HEK293 (cell line): Measurements from ENCODE around the gene DISP3.

Source experiments
- CTCF ChIA-PET: fragments of 350-600 bp; formaldehyde crosslinking; extraction: SDS; loops from one replicate; lab custom pipeline; 2021; ENCODE audit warnings: antibody characterized with exemption; lab: Yijun Ruan, JAX
- POLR2A ChIA-PET: fragments of 300-600 bp; formaldehyde crosslinking; extraction: SDS; loops from one replicate; lab custom pipeline; 2020; ENCODE audit warnings: antibody characterized with exemption, inconsistent platforms; lab: Yijun Ruan, JAX
- H3K27ac ChIP-seq: fragments of 200-500 bp; sonication (Bioruptor generic); 2 replicates; pipeline ENCODE4 v1.5.1; 2014; ENCODE audit warnings: low read depth, low read length, control low read depth, inconsistent platforms; ENCODE audit errors: extremely low read depth
- H3K36me3 ChIP-seq, 2 experiments: fragments of 200-500 bp in 1 of 2; sonication (Bioruptor generic) in 1 of 2; 1 replicate in 1 of 2; 2 replicates in 1 of 2; pipeline ENCODE4 v1.5.1; 2014 to 2017; ENCODE audit warnings: inconsistent platforms in 2 of 2, low read length in 2 of 2; ENCODE audit not compliant: control insufficient read depth in 2 of 2, insufficient read depth in 1 of 2
- H3K4me1 ChIP-seq: fragments of 200-500 bp; sonication (Bioruptor generic); 2 replicates; pipeline ENCODE4 v1.5.1; 2014; ENCODE audit warnings: mild to moderate bottlenecking, low read length, inconsistent platforms; ENCODE audit not compliant: control insufficient read depth, insufficient read depth
- H3K4me3 ChIP-seq: 2 replicates; pipeline ENCODE4 v1.5.1; 2011; ENCODE audit warnings: low read depth, mild to moderate bottlenecking, control low read depth, low read length, moderate library complexity
- H3K9me3 ChIP-seq: fragments of 200-500 bp; sonication (Bioruptor generic); 2 replicates; pipeline ENCODE4 v1.5.1; 2014; ENCODE audit warnings: low read depth, low read length, inconsistent platforms; ENCODE audit not compliant: control insufficient read depth, insufficient read depth
- KLF7 ChIP-seq: fragments of 450-650 bp; formaldehyde crosslinking; IDR thresholded peaks from 2 replicates; pipeline ENCODE4 v1.5.1; 2016; ENCODE audit warnings: missing biosample characterization, missing genetic modification characterization, borderline replicate concordance
- MYNN ChIP-seq: fragments of 450-650 bp; formaldehyde crosslinking; IDR thresholded peaks from 2 replicates; pipeline ENCODE4 v1.5.1; 2016; ENCODE audit warnings: missing biosample characterization, missing genetic modification characterization, borderline replicate concordance
- ZBTB20 ChIP-seq: fragments of 450-650 bp; formaldehyde crosslinking; IDR thresholded peaks from 2 replicates; pipeline ENCODE4 v1.5.1; 2016; ENCODE audit warnings: missing biosample characterization, missing genetic modification characterization
- ZFHX2 ChIP-seq: fragments of 450-650 bp; formaldehyde crosslinking; conservative IDR thresholded peaks from 2 replicates; pipeline ENCODE4 v1.5.1; 2016; ENCODE audit warnings: missing biosample characterization, missing genetic modification characterization
- ZIC2 ChIP-seq: fragments of 450-650 bp; formaldehyde crosslinking; IDR thresholded peaks from 2 replicates; pipeline ENCODE4 v1.5.1; 2016; ENCODE audit warnings: missing biosample characterization, missing genetic modification characterization
- ZNF121 ChIP-seq: fragments of 450-650 bp; formaldehyde crosslinking; IDR thresholded peaks from 2 replicates; pipeline ENCODE4 v1.5.1; 2016; ENCODE audit warnings: missing biosample characterization, missing genetic modification characterization
- ZNF155 ChIP-seq: fragments of 450-650 bp; formaldehyde crosslinking; IDR thresholded peaks from 2 replicates; pipeline ENCODE4 v1.5.1; 2016; ENCODE audit warnings: missing biosample characterization, missing genetic modification characterization
- ZNF174 ChIP-seq: fragments of 450-650 bp; formaldehyde crosslinking; IDR thresholded peaks from 2 replicates; pipeline ENCODE4 v1.5.0; 2017; ENCODE audit warnings: missing biosample characterization, mild to moderate bottlenecking, missing genetic modification characterization
- ZNF175 ChIP-seq: fragments of 450-650 bp; formaldehyde crosslinking; IDR thresholded peaks from 2 replicates; pipeline ENCODE4 v1.5.1; 2016; ENCODE audit warnings: missing biosample characterization, missing genetic modification characterization
- ZNF18 ChIP-seq: fragments of 450-650 bp; formaldehyde crosslinking; IDR thresholded peaks from 2 replicates; pipeline ENCODE4 v1.5.1; 2016; ENCODE audit warnings: missing biosample characterization, missing genetic modification characterization
- ZNF211 ChIP-seq: fragments of 450-650 bp; formaldehyde crosslinking; IDR thresholded peaks from 2 replicates; pipeline ENCODE4 v1.5.1; 2016; ENCODE audit warnings: low read depth, missing biosample characterization, missing genetic modification characterization
- ZNF214 ChIP-seq: fragments of 450-650 bp; formaldehyde crosslinking; IDR thresholded peaks from 2 replicates; pipeline ENCODE4 v1.5.1; 2017; ENCODE audit warnings: missing biosample characterization, mild to moderate bottlenecking, missing genetic modification characterization, borderline replicate concordance
- ZNF24 ChIP-seq: fragments of 450-650 bp; formaldehyde crosslinking; IDR thresholded peaks from 2 replicates; pipeline ENCODE4 v1.5.1; 2016; ENCODE audit warnings: missing biosample characterization, missing genetic modification characterization
- ZNF341 ChIP-seq: fragments of 450-650 bp; formaldehyde crosslinking; IDR thresholded peaks from 2 replicates; pipeline ENCODE4; 2016; ENCODE audit warnings: low read depth, missing biosample characterization, missing genetic modification characterization
- ZNF362 ChIP-seq: fragments of 450-650 bp; formaldehyde crosslinking; IDR thresholded peaks from 2 replicates; pipeline ENCODE4 v1.5.1; 2016; ENCODE audit warnings: missing biosample characterization, missing genetic modification characterization
- ZNF404 ChIP-seq: fragments of 450-650 bp; formaldehyde crosslinking; IDR thresholded peaks from 2 replicates; pipeline ENCODE4 v1.5.1; 2017; ENCODE audit warnings: missing biosample characterization, missing genetic modification characterization
- ZNF645 ChIP-seq: fragments of 450-650 bp; formaldehyde crosslinking; IDR thresholded peaks from 2 replicates; pipeline ENCODE4; 2016; ENCODE audit warnings: missing biosample characterization, missing genetic modification characterization
- ZNF747 ChIP-seq: fragments of 450-650 bp; formaldehyde crosslinking; IDR thresholded peaks from 2 replicates; pipeline ENCODE4 v1.5.1; 2016; ENCODE audit warnings: missing biosample characterization, missing genetic modification characterization

The DISP3 gene

GRCh38 chr1:11536573-11537379 lies 57.8 kb downstream of the DISP3 start:
- H3K4me1 ChIP-seq: no peaks in the 10 kb centered on the region
- POLR2A ChIA-PET: interaction anchor here (0.6 kb wide), 1 partner anchor 474 kb away, joined by 3 read pairs; no protein-coding TSS in a partner anchor
- H3K27ac ChIP-seq: no peak overlapping the region
- H3K4me3 ChIP-seq: no peak overlapping the region
- no peaks in the 10 kb centered on the region for H3K9me3 ChIP-seq
- no peaks in the 10 kb centered on the region for H3K36me3 ChIP-seq
- CTCF ChIA-PET: interaction anchor here (0.6 to 0.8 kb wide), 2 partner anchors 41 to 216 kb away, joined by 3 to 4 read pairs; no protein-coding TSS in a partner anchor
- no peak for TF ChIP-seq ZNF404 (tag by site-specific recombination)
- no peak for TF ChIP-seq ZNF341 (tag by site-specific recombination)
- no peak for TF ChIP-seq ZNF214 (tag by site-specific recombination)

GRCh38 chr1:11537380-11537764 lies 58.4 kb downstream of the DISP3 start:
- Histone ChIP-seq H3K27ac (no peak overlapping the region), H3K4me3 (no peak overlapping the region), H3K9me3 (no peaks in the 10 kb centered on the region)
- POLR2A ChIA-PET: no interaction called here
- TF ChIP-seq ZNF18 (tag by site-specific recombination): no peak
- TF ChIP-seq, all 188 proteins: peak for 0
- H3K36me3 ChIP-seq: no peaks in the 10 kb centered on the region
- H3K4me1 ChIP-seq: no peaks in the 10 kb centered on the region
- CTCF ChIA-PET: interaction anchor here (1.2 kb wide), 1 partner anchor 10 kb away, joined by 7 read pairs; no protein-coding TSS in a partner anchor

- TF ChIP-seq ZNF121 (tag by site-specific recombination) (no peak), KLF7 (tag by site-specific recombination) (no peak), ZNF175 (tag by site-specific recombination) (no peak), ZBTB20 (tag by site-specific recombination) (no peak), ZNF362 (tag by site-specific recombination) (no peak), ZFHX2 (tag by site-specific recombination) (no peak), ZNF645 (tag by site-specific recombination) (no peak), ZNF211 (tag by site-specific recombination) (no peak), ZNF747 (tag by site-specific recombination) (no peak), MYNN (tag by site-specific recombination) (no peak), ZNF24 (no peak), ZIC2 (tag by site-specific recombination) (no peak), ZNF155 (no peak), ZNF174 (tag by site-specific recombination) (no peak)
- Histone ChIP-seq H3K4me3 (no peak overlapping the region), H3K27ac (no peak overlapping the region), H3K4me1 (no peaks in the 10 kb centered on the region), H3K36me3 (no peaks in the 10 kb centered on the region), H3K9me3 (no peaks in the 10 kb centered on the region)
- ChIA-PET CTCF (interaction anchor here (1.2 kb wide), 1 partner anchor 9 kb away, joined by 7 read pairs; no protein-coding TSS in a partner anchor), POLR2A (no interaction called here)
These were observed 59.1 kb downstream of the DISP3 start for GRCh38 chr1:11537854-11538591.
